ENCODE measurements around the gene STK39. TPM values are rescaled to one million over a fixed set of nuclear protein-coding genes. Genes with fewer than 3 reads are reported as not detected.

The STK39 gene
- total and polyA plus RNA-seq, 2 experiments from 2014 or later, result 32.7 to 51.7 TPM

- Histone ChIP-seq H3K36me3 (no peaks in the 10 kb centered on the region), H3K4me1 (ENCODE audit: low read depth) (peaks cover 30% of the 10 kb centered on the region), H3K27me3 (no peaks in the 10 kb centered on the region), H3K4me3 (no peak overlapping the region), H3K9me3 (ENCODE audit: low read depth) (no peaks in the 10 kb centered on the region), H3K27ac (no peak overlapping the region)
- no peak for DNase-seq (ENCODE audit: low read depth in 1 of 2, low spot score in 1 of 2)
- TF ChIP-seq CTCF (IDR thresholded peaks at IDR 0.05; ENCODE audit: low read depth, low read length), result no peak
Measured at GRCh38 chr2:168201584-168202116, 45.7 kb downstream of the STK39 start.

- peaks cover 32% of the 10 kb centered on the region for H3K4me1 ChIP-seq (ENCODE audit: low read depth)
- no peak for TF ChIP-seq CTCF (IDR thresholded peaks at IDR 0.05; ENCODE audit: low read depth, low read length)
- H3K4me3 ChIP-seq, result no peak overlapping the region
- H3K9me3 ChIP-seq (ENCODE audit: low read depth), result no peaks in the 10 kb centered on the region
- no peaks in the 10 kb centered on the region for H3K36me3 ChIP-seq
- no peak overlapping the region for H3K27ac ChIP-seq
- DNase-seq (ENCODE audit: low read depth in 1 of 2, low spot score in 1 of 2), result no peak
- H3K27me3 ChIP-seq, result no peaks in the 10 kb centered on the region
Measured at GRCh38 chr2:168200930-168201583, 46.3 kb downstream of the STK39 start.

- no peaks in the 10 kb centered on the region for H3K27me3 ChIP-seq
- H3K36me3 ChIP-seq, result no peaks in the 10 kb centered on the region
- H3K9me3 ChIP-seq (ENCODE audit: low read depth), result no peaks in the 10 kb centered on the region
- peak overlapping the region; percentile 15 for H3K27ac ChIP-seq
- peaks cover 27% of the 10 kb centered on the region for H3K4me1 ChIP-seq (ENCODE audit: low read depth)
- peak in 1 of 2 donors; percentile 37 for DNase-seq (ENCODE audit: low read depth in 1 of 2, low spot score in 1 of 2)
- no peak for TF ChIP-seq CTCF (IDR thresholded peaks at IDR 0.05; ENCODE audit: low read depth, low read length)
- no peak overlapping the region for H3K4me3 ChIP-seq
Measured at GRCh38 chr2:168198476-168199207, 48.8 kb downstream of the STK39 start.

DNA sequence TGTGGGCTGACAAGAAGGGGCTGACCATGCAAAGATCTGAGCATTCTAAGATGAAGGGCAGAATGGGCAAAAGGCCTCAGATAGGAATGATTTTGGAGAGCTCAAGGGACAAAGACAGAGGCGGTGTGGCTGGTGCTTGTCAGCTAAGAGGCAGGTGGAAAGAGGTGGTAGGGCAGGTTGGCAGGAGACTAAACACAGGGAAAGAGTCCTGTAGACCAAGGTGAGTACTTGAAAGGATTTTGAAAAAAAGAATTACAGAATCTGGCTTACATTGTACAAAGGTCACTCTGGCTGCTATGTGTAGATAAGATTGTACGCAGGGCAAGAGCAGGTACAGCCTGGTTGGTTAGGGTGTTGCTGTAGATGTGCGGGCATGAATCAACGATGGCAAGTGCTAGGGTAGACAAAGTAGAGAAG, 50.6 kb downstream of the STK39 start:
- Histone ChIP-seq H3K27me3 (no peaks in the 10 kb centered on the region), H3K4me1 (ENCODE audit: low read depth) (peaks cover 37% of the 10 kb centered on the region), H3K9me3 (ENCODE audit: low read depth) (no peaks in the 10 kb centered on the region), H3K36me3 (no peaks in the 10 kb centered on the region), H3K27ac (peak overlapping the region; percentile 59), H3K4me3 (no peak overlapping the region)
- TF ChIP-seq CTCF (IDR thresholded peaks at IDR 0.05; ENCODE audit: low read depth, low read length), result no peak
- DNase-seq (ENCODE audit: low read depth in 1 of 2, low spot score in 1 of 2), result no peak

GRCh38 chr2:168194784-168195522, 52.4 kb downstream of the STK39 start:
- H3K27me3 ChIP-seq, result no peaks in the 10 kb centered on the region
- no peak overlapping the region for H3K4me3 ChIP-seq
- no peaks in the 10 kb centered on the region for H3K36me3 ChIP-seq
- no peak overlapping the region for H3K27ac ChIP-seq
- no peak for TF ChIP-seq CTCF (IDR thresholded peaks at IDR 0.05; ENCODE audit: low read depth, low read length)
- H3K9me3 ChIP-seq (ENCODE audit: low read depth), result no peaks in the 10 kb centered on the region
- peaks cover 46% of the 10 kb centered on the region for H3K4me1 ChIP-seq (ENCODE audit: low read depth)
- no peak for DNase-seq (ENCODE audit: low read depth in 1 of 2, low spot score in 1 of 2)

All from cardiac muscle cell (in vitro differentiated cells and primary cell).